ENCODE results near the gene NRBF2.

NRBF2 gene

GRCh38 chr10:63155388-63156020 is 22.4 kb downstream of the NRBF2 start:
- no peak overlapping the region for H3K4me3 ChIP-seq (ENCODE audit: low read length)
- DNase-seq (ENCODE audit: low read depth, low spot score) = no peak

GRCh38 chr10:63156236-63156635 is 23.1 kb downstream of the NRBF2 start:
- no peak for DNase-seq (ENCODE audit: low read depth, low spot score)
- H3K4me3 ChIP-seq (ENCODE audit: low read length) = no peak overlapping the region

- peak; percentile 79 for DNase-seq (ENCODE audit: low read depth, low spot score)
- no peak overlapping the region for H3K4me3 ChIP-seq (ENCODE audit: low read length)
Measured at GRCh38 chr10:63157845-63158624, 24.9 kb downstream of the NRBF2 start.

GRCh38 chr10:63161592-63161991 is 28.5 kb downstream of the NRBF2 start:
- DNase-seq (ENCODE audit: low read depth, low spot score) = no peak
- H3K4me3 ChIP-seq (ENCODE audit: low read length) = no peak overlapping the region

GRCh38 chr10:63164166-63164623 is 31.1 kb downstream of the NRBF2 start:
- DNase-seq (ENCODE audit: low read depth, low spot score) = no peak
- H3K4me3 ChIP-seq (ENCODE audit: low read length) = no peak overlapping the region

- DNase-seq (ENCODE audit: low read depth, low spot score) = no peak
- H3K4me3 ChIP-seq (ENCODE audit: low read length) = no peak overlapping the region
Measured at GRCh38 chr10:63165249-63165648, 32.1 kb downstream of the NRBF2 start.

- no peak overlapping the region for H3K4me3 ChIP-seq (ENCODE audit: low read length)
- DNase-seq (ENCODE audit: low read depth, low spot score) = peak; percentile 66
Measured at GRCh38 chr10:63166742-63167258, 33.7 kb downstream of the NRBF2 start.

GRCh38 chr10:63168821-63169462 is 35.8 kb downstream of the NRBF2 start:
- no peak overlapping the region for H3K4me3 ChIP-seq (ENCODE audit: low read length)
- no peak for DNase-seq (ENCODE audit: low read depth, low spot score)

GRCh38 chr10:63169624-63170023 is 36.5 kb downstream of the NRBF2 start:
- no peak for DNase-seq (ENCODE audit: low read depth, low spot score)
- H3K4me3 ChIP-seq (ENCODE audit: low read length) = no peak overlapping the region

GRCh38 chr10:63171255-63171855 is 38.2 kb downstream of the NRBF2 start:
- H3K4me3 ChIP-seq (ENCODE audit: low read length) = no peak overlapping the region
- DNase-seq (ENCODE audit: low read depth, low spot score) = no peak

- no peak for DNase-seq (ENCODE audit: low read depth, low spot score)
- no peak overlapping the region for H3K4me3 ChIP-seq (ENCODE audit: low read length)
Measured at GRCh38 chr10:63171926-63172325, 38.8 kb downstream of the NRBF2 start.

GRCh38 chr10:63173468-63174232 is 40.5 kb downstream of the NRBF2 start:
- DNase-seq (ENCODE audit: low read depth, low spot score) = no peak

GRCh38 chr10:63175534-63175933 is 42.4 kb downstream of the NRBF2 start:
- no peak for DNase-seq (ENCODE audit: low read depth, low spot score)
- no peak overlapping the region for H3K4me3 ChIP-seq (ENCODE audit: low read length)

More at GRCh38 chr10:63173468-63174232, 40.5 kb downstream of the NRBF2 start:
- no peak overlapping the region for H3K4me3 ChIP-seq (ENCODE audit: low read length)

- DNase-seq (ENCODE audit: low read depth, low spot score) = no peak
- H3K4me3 ChIP-seq (ENCODE audit: low read length) = no peak overlapping the region
Measured at GRCh38 chr10:63192826-63193225, 59.7 kb downstream of the NRBF2 start.

GRCh38 chr10:63197344-63198092 is 64.4 kb downstream of the NRBF2 start:
- no peak for DNase-seq (ENCODE audit: low read depth, low spot score)
- no peak overlapping the region for H3K4me3 ChIP-seq (ENCODE audit: low read length)

GRCh38 chr10:63199716-63200115 is 66.6 kb downstream of the NRBF2 start:
- no peak for DNase-seq (ENCODE audit: low read depth, low spot score)
- H3K4me3 ChIP-seq (ENCODE audit: low read length) = no peak overlapping the region

- DNase-seq (ENCODE audit: low read depth, low spot score) = no peak
- no peak overlapping the region for H3K4me3 ChIP-seq (ENCODE audit: low read length)
Measured at GRCh38 chr10:63200431-63200830, 67.3 kb downstream of the NRBF2 start.

- H3K4me3 ChIP-seq (ENCODE audit: low read length) = no peak overlapping the region
- DNase-seq (ENCODE audit: low read depth, low spot score) = no peak
Measured at GRCh38 chr10:63201118-63201517, 68.0 kb downstream of the NRBF2 start.

Measured in Jurkat, Clone E6-1 (cell line).